IMR-90 (cell line): ENCODE measurements around the gene GCGR. TPM values are rescaled to one million over a fixed set of nuclear protein-coding genes. Genes with fewer than 3 reads are reported as not detected.

Experiments
- ATAC-seq: fragments of 200-7000 bp; cut with Tn5 transposase; 2 replicates; pipeline ENCODE4 v1.9.1; 2020; ENCODE audit warnings: low read depth, mild to moderate bottlenecking, moderate library complexity
- BruUV-seq: library from RNA; stranded (reverse); fragments of 400-500 nt; replicated peaks from 2 replicates; lab custom pipeline; 2021; lab: Mats Ljungman, UMichigan
- CTCF ChIA-PET: fragments of 300-600 bp; formaldehyde crosslinking; extraction: SDS; loops from one replicate; lab custom pipeline; 2021; ENCODE audit warnings: antibody characterized with exemption; lab: Yijun Ruan, JAX
- POLR2A ChIA-PET: fragments of 300-600 bp; sonication (Branson Sonifier 250); formaldehyde crosslinking; loops from one replicate; lab custom pipeline; 2022; ENCODE audit warnings: antibody characterized with exemption; ENCODE audit not compliant: unreplicated experiment; lab: Charles Lee
- DNase-seq: peaks from one replicate; pipeline ENCODE4 v3.0.0; 2013
- H2AFZ ChIP-seq: replicated peaks from 2 replicates; pipeline ENCODE3; 2013; ENCODE audit warnings: low read length, mild to moderate bottlenecking; ENCODE audit not compliant: poor library complexity
- H2AK5ac ChIP-seq: 2 replicates; pipeline ENCODE4 v1.6.1; 2013; ENCODE audit warnings: low read depth, low read length, inconsistent platforms
- H2AK9ac ChIP-seq: replicated peaks from 2 replicates; pipeline ENCODE3; 2013; ENCODE audit warnings: mild to moderate bottlenecking, low read depth, low read length, moderate library complexity; ENCODE audit not compliant: poor library complexity
- H2BK120ac ChIP-seq: 2 replicates; pipeline ENCODE4 v1.6.1; 2013; ENCODE audit warnings: low read depth, low read length, inconsistent platforms
- H2BK15ac ChIP-seq: 3 replicates; pipeline ENCODE4 v1.6.1; 2013; ENCODE audit warnings: low read depth, low read length, inconsistent platforms
- H2BK20ac ChIP-seq: 2 replicates; pipeline ENCODE4 v1.6.1; 2013; ENCODE audit warnings: low read depth, mild to moderate bottlenecking, inconsistent platforms, low read length, moderate library complexity
- H2BK5ac ChIP-seq: 2 replicates; pipeline ENCODE4 v1.6.1; 2013; ENCODE audit warnings: mild to moderate bottlenecking, low read depth, low read length, inconsistent platforms; ENCODE audit not compliant: poor library complexity, severe bottlenecking
- H3K14ac ChIP-seq: replicated peaks from 2 replicates; pipeline ENCODE4 v1.6.1; 2013; ENCODE audit warnings: low read depth, low read length, inconsistent platforms
- H3K18ac ChIP-seq: 2 replicates; pipeline ENCODE4 v1.6.1; 2013; ENCODE audit warnings: low read depth, low read length, control low read depth
- H3K23ac ChIP-seq: 2 replicates; pipeline ENCODE4 v1.6.1; 2013; ENCODE audit warnings: low read depth, low read length, inconsistent platforms
- H3K27ac ChIP-seq: 2 replicates; pipeline ENCODE4 v1.5.1; 2013; ENCODE audit warnings: mild to moderate bottlenecking, control low read depth, low read length; ENCODE audit not compliant: insufficient read depth
- H3K27me3 ChIP-seq: 2 replicates; pipeline ENCODE4 v1.6.1; 2013; ENCODE audit warnings: low read length; ENCODE audit not compliant: control insufficient read depth, insufficient read depth
- H3K36me3 ChIP-seq: 2 replicates; pipeline ENCODE4 v1.6.1; 2013; ENCODE audit warnings: low read length, mixed read lengths; ENCODE audit not compliant: control insufficient read depth, insufficient read depth
- H3K4ac ChIP-seq: 2 replicates; pipeline ENCODE4 v1.6.1; 2013; ENCODE audit warnings: low read depth, low read length, inconsistent platforms
- H3K4me1 ChIP-seq: 2 replicates; pipeline ENCODE4 v1.6.1; 2013; ENCODE audit warnings: low read length, mixed read lengths; ENCODE audit not compliant: control insufficient read depth, insufficient read depth
- H3K4me2 ChIP-seq: 2 replicates; pipeline ENCODE4 v1.6.1; 2013; ENCODE audit warnings: low read depth, mild to moderate bottlenecking, control low read depth, low read length, moderate library complexity
- H3K4me3 ChIP-seq: 2 replicates; pipeline ENCODE4 v1.5.1; 2013; ENCODE audit warnings: low read depth, mild to moderate bottlenecking, control low read depth, low read length, moderate library complexity; ENCODE audit not compliant: insufficient read depth
- H3K56ac ChIP-seq: 2 replicates; pipeline ENCODE4 v1.6.1; 2013; ENCODE audit warnings: low read length, inconsistent platforms; ENCODE audit not compliant: insufficient read depth; ENCODE audit errors: extremely low read depth
- H3K79me1 ChIP-seq, 2 experiments: 2 replicates each; pipeline ENCODE4 v1.6.1; 2013; ENCODE audit warnings: low read length in 2 of 2, inconsistent platforms in 1 of 2, low read depth in 1 of 2
- H3K9ac ChIP-seq: 2 replicates; pipeline ENCODE4 v1.6.1; 2013; ENCODE audit warnings: low read depth, low read length, control low read depth
- H3K9me1 ChIP-seq: 2 replicates; pipeline ENCODE4 v1.6.1; 2013; ENCODE audit warnings: low read length, inconsistent platforms; ENCODE audit not compliant: insufficient read depth
- H3K9me3 ChIP-seq: 2 replicates; pipeline ENCODE4 v1.6.1; 2013; ENCODE audit warnings: low read length; ENCODE audit not compliant: control insufficient read depth, insufficient read depth
- H4K20me1 ChIP-seq: 2 replicates; pipeline ENCODE4 v1.6.1; 2013; ENCODE audit warnings: low read length, inconsistent platforms; ENCODE audit not compliant: insufficient read depth
- H4K5ac ChIP-seq: 2 replicates; pipeline ENCODE4 v1.6.1; 2013; ENCODE audit warnings: mild to moderate bottlenecking, low read depth, low read length, control low read depth
- H4K8ac ChIP-seq, 2 experiments: 2 replicates each; pipeline ENCODE4 v1.6.1; 2013; ENCODE audit warnings: low read depth in 2 of 2, low read length in 2 of 2, control low read depth in 1 of 2, inconsistent platforms in 1 of 2
- H4K91ac ChIP-seq: 2 replicates; pipeline ENCODE4 v1.6.1; 2013; ENCODE audit warnings: low read depth, low read length, inconsistent platforms; ENCODE audit not compliant: insufficient read depth
- CEBPB ChIP-seq: IDR thresholded peaks from 2 replicates; pipeline ENCODE4 v1.6.1; 2012; ENCODE audit warnings: low read depth, low read length, improper control_type of control experiment
- CHD1 ChIP-seq: IDR thresholded peaks from 2 replicates; pipeline ENCODE4 v1.6.1; 2012; ENCODE audit warnings: low read depth, low read length, improper control_type of control experiment
- FOS ChIP-seq: fragments of 150-350 bp; IDR thresholded peaks from 2 replicates; pipeline ENCODE4 v1.6.1; 2016; ENCODE audit warnings: low read depth, low read length
- MAFK ChIP-seq: IDR thresholded peaks from 2 replicates; pipeline ENCODE4 v1.6.1; 2012; ENCODE audit warnings: low read depth, low read length, improper control_type of control experiment
- MXI1 ChIP-seq: IDR thresholded peaks from 2 replicates; pipeline ENCODE4 v1.6.1; 2012; ENCODE audit warnings: low read depth, mild to moderate bottlenecking, low read length, moderate library complexity, borderline replicate concordance
- POLR2A ChIP-seq: IDR thresholded peaks from 2 replicates; pipeline ENCODE4 v1.6.1; 2012; ENCODE audit warnings: mild to moderate bottlenecking, low read depth, low read length
- RCOR1 ChIP-seq: IDR thresholded peaks from 2 replicates; pipeline ENCODE4 v1.6.1; 2012; ENCODE audit warnings: mild to moderate bottlenecking, low read length, improper control_type of control experiment; ENCODE audit not compliant: insufficient replicate concordance
- WGBS, 2 experiments: methylation state at CpG; one replicate each; pipeline versions ENCODE4 v1.1.5 to v1.1.7; 2013; ENCODE audit warnings: missing lambda C conversion rate in 2 of 2; ENCODE audit not compliant: insufficient read length in 1 of 2; ENCODE audit errors: extremely low coverage in 2 of 2; 5-methylcytosine and 5-hydroxymethylcytosine counted together
- dilution Hi-C: fragments of 300-500 bp; cut with HindIII; formaldehyde crosslinking; loops from one replicate; pipeline ENCODE4 v1.14.3; 2018; ENCODE audit warnings: low sequenced_read_pairs; ENCODE audit not compliant: unreplicated experiment
- in situ Hi-C: fragments of 300-500 bp; cut with MboI; formaldehyde crosslinking; loops from 3 replicates; pipeline ENCODE4 v1.14.3; 2019; ENCODE audit warnings: low sequenced_read_pairs, inconsistent platforms, mixed read lengths
- intact Hi-C: fragments of 100-400 bp; cut with micrococcal nuclease; formaldehyde crosslinking; loops from 2 replicates; pipeline ENCODE4 v1.10.0; 2022
- polyA plus RNA-seq, 3 experiments: library from polyadenylated mRNA; depleted of rRNA; stranded (reverse); fragments of >200 nt; gene quantifications; 2 replicates each; pipeline ENCODE4 v1.2.3, GENCODE V29; 2012; ENCODE audit warnings: low replicate concordance in 1 of 3
- total RNA-seq: library from RNA; depleted of rRNA; stranded (reverse); fragments of >200 nt; gene quantifications from 2 replicates; pipeline ENCODE4 v1.2.3, GENCODE V29; 2012

GCGR gene
- total and polyA plus RNA-seq, 2 of the 4 experiments (the other 2 are of a cell fraction): not detected

- WGBS, 2 experiments: no CpG with 5 or more reads among the region's 2 CpGs
- Histone ChIP-seq H4K91ac (no peak overlapping the region), H3K27me3 (peaks cover 10% of the 10 kb centered on the region; the same call in 1 of the 2 replicates), H3K27ac (no peak overlapping the region), H2BK120ac (0 out of 2 replicates have a peak overlapping the region, but pooled peaks have one; percentile 8), H3K4me3 (no peak overlapping the region), H3K9ac (no peak overlapping the region), H4K20me1 (no peaks in the 10 kb centered on the region; the same call in 1 of the 2 replicates), H4K8ac (no peak overlapping the region), H3K4ac (peak overlapping the region; percentile 50), H2AK5ac (peak overlapping the region; percentile 15; the same call in 1 of the 2 replicates), H2AFZ (no peak overlapping the region), H3K4me1 (peaks cover 9% of the 10 kb centered on the region; the same call in 1 of the 2 replicates), H3K36me3 (no peaks in the 10 kb centered on the region), H2BK15ac (no peak overlapping the region; the same call in 2 of the 3 replicates), H3K9me1 (peaks cover 10% of the 10 kb centered on the region; the same call in 1 of the 2 replicates), H4K5ac (no peak overlapping the region), H2BK20ac (no peak overlapping the region), H2AK9ac (no peak overlapping the region), H2BK5ac (no peak overlapping the region), H3K79me1 (no peaks in the 10 kb centered on the region), H3K18ac (no peak overlapping the region), H3K23ac (no peak overlapping the region), H3K9me3 (no peaks in the 10 kb centered on the region), H3K14ac (no peak overlapping the region), H3K4me2 (no peak overlapping the region), H3K56ac (no peak overlapping the region)
- POLR2A ChIA-PET: no interaction called here
- in situ Hi-C loops (no loop called here), intact Hi-C loops (no loop called here), dilution Hi-C loops (no loop called here)
- no peak for TF ChIP-seq MXI1
- no peak for TF ChIP-seq RCOR1
- TF ChIP-seq CEBPB: no peak
- no peak for TF ChIP-seq MAFK
- TF ChIP-seq FOS: no peak
- no peak for TF ChIP-seq CHD1
- TF ChIP-seq POLR2A: no peak
- BruUV-seq: no TSS peak
- CTCF ChIA-PET: no interaction called here
- DNase-seq (no peak), ATAC-seq (no peak)
Observed at GRCh38 chr17:81815646-81815986, 11.7 kb downstream of the GCGR start.
